Islet precursor cell (in vitro differentiated cells): ENCODE data around the gene EPN3.

ENCODE experiments used
- DNase-seq: peaks from one replicate; pipeline ENCODE4 v3.0.0-alpha.2; 2018

The EPN3 gene

GRCh38 chr17:50551433-50551815, 18.9 kb downstream of the EPN3 start:
- no peak for DNase-seq

- no peak for DNase-seq
Measured at GRCh38 chr17:50551884-50552283, 19.3 kb downstream of the EPN3 start.

GRCh38 chr17:50554201-50554600, 21.7 kb downstream of the EPN3 start:
- DNase-seq: no peak

GRCh38 chr17:50556803-50557202, 24.3 kb downstream of the EPN3 start:
- no peak for DNase-seq

- no peak for DNase-seq
Measured at GRCh38 chr17:50557630-50558029, 25.1 kb downstream of the EPN3 start.

DNA sequence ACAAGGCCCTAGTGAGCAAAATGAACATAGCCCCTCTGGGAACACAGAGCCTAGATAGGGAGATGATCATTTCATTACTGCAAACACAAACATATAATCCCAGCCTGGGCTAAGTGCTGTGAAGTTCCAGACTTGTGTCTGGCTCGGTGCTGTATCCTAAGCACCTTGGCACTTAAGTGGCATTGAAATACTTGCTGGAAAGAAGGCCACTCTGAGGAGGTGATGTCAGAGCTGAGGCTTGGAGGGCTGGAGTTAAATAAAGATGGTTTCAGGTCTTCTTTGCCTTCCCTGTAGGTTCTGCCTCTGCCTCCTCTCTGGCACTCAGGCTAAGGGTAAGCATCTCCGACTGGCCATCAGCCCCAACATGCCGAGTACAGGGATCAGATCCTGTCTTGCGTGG, 25.6 kb downstream of the EPN3 start:
- DNase-seq: no peak

DNA sequence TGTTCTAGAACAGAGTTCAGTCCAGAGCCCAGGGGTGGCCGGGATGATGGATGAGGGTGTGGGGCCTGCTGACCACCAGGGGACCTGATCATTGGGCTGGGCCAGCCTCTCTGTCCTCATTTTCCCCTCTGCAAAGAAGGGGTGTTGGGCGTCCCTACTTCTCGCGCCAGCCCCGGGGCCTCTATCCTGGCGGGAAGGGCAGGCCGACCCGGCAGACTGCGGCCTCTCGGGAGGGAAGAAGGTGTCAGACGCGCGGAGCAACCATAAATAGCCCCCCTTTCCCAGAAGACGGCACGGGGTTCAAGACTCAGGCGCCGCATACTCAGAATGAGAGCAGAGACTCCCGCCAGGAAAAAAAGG, 26.0 kb downstream of the EPN3 start:
- no peak for DNase-seq

GRCh38 chr17:50558941-50559614, 26.5 kb downstream of the EPN3 start:
- DNase-seq: no peak

GRCh38 chr17:50559674-50560184, 27.2 kb downstream of the EPN3 start:
- DNase-seq: peak; percentile 93

GRCh38 chr17:50560185-50560824, 27.8 kb downstream of the EPN3 start, which contains the start of gene CACNA1G:
CACNA1G (plus strand) TSS chr17:50560715; CDS start chr17:50561460, 745 bp downstream.
- peak; percentile 98 for DNase-seq

- no peak for DNase-seq
Measured at GRCh38 chr17:50560931-50561745, 28.6 kb downstream of the EPN3 start.

DNA sequence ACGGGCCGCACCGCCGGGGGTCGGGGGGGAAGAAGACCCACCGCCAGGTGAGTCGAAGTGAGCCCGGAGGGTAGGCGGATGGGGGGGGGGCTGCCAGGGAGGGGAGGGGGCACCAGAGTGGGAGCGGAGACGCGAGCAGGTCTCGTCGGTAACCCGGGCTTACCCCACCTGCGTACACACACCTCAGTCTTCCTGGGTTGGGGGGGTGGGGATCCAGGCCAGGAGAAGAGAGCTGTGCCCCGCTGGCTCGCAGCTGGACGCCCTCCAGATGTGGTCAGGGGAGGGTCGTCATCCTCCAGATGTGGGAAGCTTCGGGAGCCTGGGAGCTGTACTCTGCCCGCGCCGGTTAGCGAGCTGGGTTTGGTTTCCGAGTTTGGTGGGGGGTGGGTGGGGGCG, 29.2 kb downstream of the EPN3 start:
- DNase-seq: no peak

- no peak for DNase-seq
Measured at GRCh38 chr17:50562242-50563091, 29.9 kb downstream of the EPN3 start.

DNA sequence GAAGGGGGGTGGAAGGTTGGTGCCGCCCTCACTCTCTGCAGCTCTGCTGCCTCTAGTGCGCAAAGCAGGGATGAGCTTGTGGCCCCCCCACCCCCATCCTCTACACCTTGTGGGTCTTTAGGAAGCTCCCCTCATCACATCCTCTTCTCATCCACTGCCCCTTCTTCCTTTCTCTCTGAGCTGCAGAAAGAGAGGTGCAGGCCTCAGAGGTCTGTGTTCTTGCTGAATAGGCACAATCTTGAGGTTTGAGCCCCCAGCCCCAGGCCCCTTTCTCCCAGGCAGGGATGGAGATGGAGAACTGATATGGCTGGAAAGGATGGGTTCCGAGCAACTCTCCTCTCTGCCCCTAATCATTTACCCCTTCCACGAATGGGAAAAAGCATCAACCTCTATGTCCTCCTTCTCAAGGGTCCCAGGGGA, 30.6 kb downstream of the EPN3 start:
- no peak for DNase-seq

DNA sequence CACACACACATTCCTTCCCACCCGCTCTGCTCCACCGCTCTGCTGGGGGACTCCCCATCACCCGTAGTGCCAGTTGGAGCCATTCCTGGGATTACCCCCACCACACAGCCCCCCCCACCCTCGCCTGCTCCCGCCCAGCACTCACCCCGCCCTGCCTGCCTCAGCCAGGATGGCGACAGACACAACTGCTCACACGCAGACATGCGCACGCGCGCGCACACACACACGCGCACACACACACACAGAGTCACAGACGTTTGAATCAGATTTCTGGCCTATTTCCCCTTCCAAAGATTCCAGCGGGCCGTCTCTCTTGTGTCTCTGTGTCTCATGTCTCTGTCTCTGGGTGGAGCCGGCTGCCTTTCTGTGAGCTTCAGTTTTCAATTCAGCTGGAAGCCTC, 32.4 kb downstream of the EPN3 start:
- DNase-seq: no peak

- no peak for DNase-seq
Measured at GRCh38 chr17:50565402-50566350, 33.1 kb downstream of the EPN3 start.

DNA sequence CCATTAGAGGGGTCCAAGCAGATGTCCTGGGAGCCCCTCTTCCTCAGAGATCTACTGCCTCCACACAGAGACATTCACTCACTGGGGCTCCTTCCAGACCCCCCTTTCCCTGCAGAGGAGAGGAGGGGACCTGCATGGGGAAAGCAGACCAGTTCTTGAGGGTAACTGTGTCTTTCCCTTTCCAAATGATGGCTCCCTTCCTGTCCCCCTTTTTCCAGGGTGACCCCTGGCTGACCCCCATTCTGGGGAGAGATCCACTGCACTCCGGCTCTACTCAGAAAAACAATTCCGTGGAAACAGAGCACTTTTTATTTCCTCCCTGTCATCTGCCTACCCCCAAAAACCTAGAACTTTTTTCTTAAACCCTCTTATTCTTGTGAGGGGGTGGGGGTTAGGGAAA, 34.4 kb downstream of the EPN3 start:
- no peak for DNase-seq

GRCh38 chr17:50568659-50569058, 36.1 kb downstream of the EPN3 start:
- DNase-seq: no peak

DNA sequence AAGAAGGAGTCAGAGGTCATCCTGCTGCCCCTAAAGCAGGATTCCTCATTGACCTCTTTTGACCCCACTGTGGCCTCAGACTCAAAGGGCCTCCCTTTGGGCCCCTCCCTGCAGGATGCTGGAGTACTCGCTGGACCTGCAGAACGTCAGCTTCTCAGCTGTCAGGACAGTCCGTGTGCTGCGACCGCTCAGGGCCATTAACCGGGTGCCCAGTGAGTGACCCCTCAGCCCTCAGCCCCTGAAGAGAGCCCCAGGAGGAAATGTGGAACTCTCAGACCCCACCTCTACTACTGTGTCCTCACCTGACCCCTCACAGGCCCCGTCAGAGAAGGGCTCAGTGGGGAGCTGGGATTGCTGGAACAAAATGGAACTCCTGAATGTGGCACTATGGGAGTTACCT, 37.1 kb downstream of the EPN3 start:
- no peak for DNase-seq

- no peak for DNase-seq
Measured at GRCh38 chr17:50570032-50570431, 37.5 kb downstream of the EPN3 start.

- DNase-seq: no peak
Measured at GRCh38 chr17:50570528-50570927, 38.0 kb downstream of the EPN3 start.

- no peak for DNase-seq
Measured at GRCh38 chr17:50571681-50572080, 39.1 kb downstream of the EPN3 start.
